Choroid plexus epithelial cell (primary cell): ENCODE data around the gene NR6A1.

ENCODE experiments used
- DNase-seq: peaks from one replicate; pipeline ENCODE4 v3.0.0-alpha.2; 2010; ENCODE audit warnings: low read depth
- H3K4me3 ChIP-seq: 2 replicates; pipeline ENCODE4 v1.5.1; 2011; ENCODE audit warnings: low read depth, mild to moderate bottlenecking, control low read depth, low read length, moderate library complexity
- TF ChIP-seq, protein P1 (sequence below): conservative IDR thresholded peaks from 2 replicates; pipeline ENCODE4 v1.5.1; 2011; ENCODE audit warnings: low read depth, mild to moderate bottlenecking, control low read depth, inconsistent platforms, low read length, moderate library complexity

Gene NR6A1

DNA sequence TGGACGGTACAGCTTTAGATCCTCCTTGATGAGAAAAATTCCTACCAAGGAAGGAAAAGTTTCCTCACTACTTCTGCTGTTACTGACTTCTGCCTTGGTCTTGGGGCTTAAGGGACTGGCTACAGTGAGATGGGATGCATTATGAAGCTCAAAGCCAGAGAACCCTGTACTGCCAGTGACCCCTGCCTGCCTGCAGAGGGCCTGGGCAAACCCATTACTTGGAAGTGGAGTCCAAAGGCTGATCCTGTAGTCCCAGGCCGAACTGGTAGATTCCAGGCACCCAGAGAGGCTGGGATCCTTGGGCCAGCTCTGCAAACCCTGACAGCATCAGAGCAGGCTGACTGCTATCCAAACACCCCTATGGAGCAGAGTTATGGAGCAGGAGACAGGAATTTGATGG is 238.2 kb downstream of the NR6A1 start:
- TF ChIP-seq, protein P1, sequence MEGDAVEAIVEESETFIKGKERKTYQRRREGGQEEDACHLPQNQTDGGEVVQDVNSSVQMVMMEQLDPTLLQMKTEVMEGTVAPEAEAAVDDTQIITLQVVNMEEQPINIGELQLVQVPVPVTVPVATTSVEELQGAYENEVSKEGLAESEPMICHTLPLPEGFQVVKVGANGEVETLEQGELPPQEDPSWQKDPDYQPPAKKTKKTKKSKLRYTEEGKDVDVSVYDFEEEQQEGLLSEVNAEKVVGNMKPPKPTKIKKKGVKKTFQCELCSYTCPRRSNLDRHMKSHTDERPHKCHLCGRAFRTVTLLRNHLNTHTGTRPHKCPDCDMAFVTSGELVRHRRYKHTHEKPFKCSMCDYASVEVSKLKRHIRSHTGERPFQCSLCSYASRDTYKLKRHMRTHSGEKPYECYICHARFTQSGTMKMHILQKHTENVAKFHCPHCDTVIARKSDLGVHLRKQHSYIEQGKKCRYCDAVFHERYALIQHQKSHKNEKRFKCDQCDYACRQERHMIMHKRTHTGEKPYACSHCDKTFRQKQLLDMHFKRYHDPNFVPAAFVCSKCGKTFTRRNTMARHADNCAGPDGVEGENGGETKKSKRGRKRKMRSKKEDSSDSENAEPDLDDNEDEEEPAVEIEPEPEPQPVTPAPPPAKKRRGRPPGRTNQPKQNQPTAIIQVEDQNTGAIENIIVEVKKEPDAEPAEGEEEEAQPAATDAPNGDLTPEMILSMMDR: peak; percentile 13

DNA sequence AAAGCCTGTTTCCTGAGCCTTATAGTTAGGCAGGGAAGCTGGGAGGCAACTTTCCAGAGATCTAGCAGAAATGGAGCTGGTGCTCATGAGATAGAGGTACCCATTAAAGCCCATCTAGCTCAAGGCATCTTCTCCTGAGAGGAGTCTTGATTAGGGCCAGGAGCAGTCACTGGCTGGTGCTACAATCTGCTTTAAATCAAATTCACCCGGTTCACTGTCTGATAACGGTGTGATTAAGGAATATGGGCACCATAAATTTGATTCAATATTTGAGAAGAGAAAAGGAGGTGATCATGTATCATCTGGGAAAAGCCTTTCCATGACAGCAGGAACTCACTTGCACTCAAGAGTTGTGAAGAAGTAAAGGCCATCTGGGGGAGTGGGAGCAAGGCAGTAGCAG is 240.0 kb downstream of the NR6A1 start:
- H3K4me3 ChIP-seq: no peak overlapping the region
- TF ChIP-seq, protein P1: no peak
- DNase-seq: no peak

More for the DNA sequence above, 238.2 kb downstream of the NR6A1 start:
- DNase-seq: no peak
- no peak overlapping the region for H3K4me3 ChIP-seq

DNA sequence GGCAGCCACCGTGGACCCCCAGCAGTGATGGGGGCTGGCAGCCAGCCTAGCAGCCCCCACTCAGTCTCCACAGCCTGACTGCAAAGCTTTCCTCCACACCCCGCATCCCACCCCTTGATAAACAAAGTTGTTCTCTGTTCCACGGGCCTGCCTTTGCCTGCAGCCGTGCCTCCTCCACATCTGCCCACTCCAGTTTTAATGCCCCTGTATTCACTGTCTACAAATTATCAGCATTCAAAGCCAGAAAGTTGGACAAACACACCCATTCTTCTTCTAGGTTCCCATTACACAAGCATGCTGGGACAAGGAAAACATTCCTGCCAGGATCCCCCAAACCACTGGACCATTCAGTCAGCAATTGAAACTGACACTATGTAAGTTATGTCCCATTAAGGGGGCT is 240.9 kb downstream of the NR6A1 start:
- no peak for DNase-seq
- TF ChIP-seq, protein P1: no peak
- H3K4me3 ChIP-seq: no peak overlapping the region

DNA sequence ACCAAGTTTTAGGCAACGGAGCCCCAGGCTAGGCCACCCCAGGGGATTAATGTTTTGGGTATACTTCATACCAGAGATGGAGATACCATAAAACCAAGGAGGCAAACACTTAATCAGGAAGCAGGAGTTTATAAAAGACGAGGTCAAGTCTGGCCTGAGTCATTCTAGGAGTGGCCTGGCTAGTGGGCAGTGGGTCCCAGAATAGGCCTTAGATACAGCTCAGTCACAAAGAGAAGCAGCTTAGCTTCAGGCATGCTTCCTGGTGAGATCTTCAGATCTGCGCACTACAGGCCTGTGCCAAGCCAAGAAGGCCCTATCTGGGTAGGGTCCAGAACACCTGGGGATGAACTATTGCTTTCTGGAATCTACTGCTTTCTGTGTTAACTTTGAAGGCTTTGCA is 243.3 kb downstream of the NR6A1 start:
- DNase-seq: peak; percentile 28
- H3K4me3 ChIP-seq: no peak overlapping the region
- TF ChIP-seq, protein P1: no peak

DNA sequence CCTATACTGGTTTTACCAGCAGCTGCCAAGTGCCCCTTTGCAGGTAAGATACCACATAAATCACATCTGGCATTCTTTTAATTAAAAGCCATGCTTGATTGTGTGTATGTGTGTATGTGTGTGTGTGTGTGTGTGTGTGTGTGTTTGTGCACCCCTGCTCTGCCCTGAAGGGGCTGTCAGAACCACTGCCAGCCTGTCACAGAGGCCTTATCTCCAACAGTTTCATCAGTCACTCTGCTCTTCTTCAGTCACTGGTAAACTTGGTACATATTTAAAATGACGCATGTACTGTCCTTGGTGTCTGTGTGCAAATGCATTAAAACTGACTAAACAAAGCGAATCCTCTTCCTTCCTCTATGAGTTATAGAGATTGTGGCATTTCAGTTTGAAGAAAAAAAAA is 244.9 kb downstream of the NR6A1 start:
- no peak overlapping the region for H3K4me3 ChIP-seq
- TF ChIP-seq, protein P1: no peak
- no peak for DNase-seq

DNA sequence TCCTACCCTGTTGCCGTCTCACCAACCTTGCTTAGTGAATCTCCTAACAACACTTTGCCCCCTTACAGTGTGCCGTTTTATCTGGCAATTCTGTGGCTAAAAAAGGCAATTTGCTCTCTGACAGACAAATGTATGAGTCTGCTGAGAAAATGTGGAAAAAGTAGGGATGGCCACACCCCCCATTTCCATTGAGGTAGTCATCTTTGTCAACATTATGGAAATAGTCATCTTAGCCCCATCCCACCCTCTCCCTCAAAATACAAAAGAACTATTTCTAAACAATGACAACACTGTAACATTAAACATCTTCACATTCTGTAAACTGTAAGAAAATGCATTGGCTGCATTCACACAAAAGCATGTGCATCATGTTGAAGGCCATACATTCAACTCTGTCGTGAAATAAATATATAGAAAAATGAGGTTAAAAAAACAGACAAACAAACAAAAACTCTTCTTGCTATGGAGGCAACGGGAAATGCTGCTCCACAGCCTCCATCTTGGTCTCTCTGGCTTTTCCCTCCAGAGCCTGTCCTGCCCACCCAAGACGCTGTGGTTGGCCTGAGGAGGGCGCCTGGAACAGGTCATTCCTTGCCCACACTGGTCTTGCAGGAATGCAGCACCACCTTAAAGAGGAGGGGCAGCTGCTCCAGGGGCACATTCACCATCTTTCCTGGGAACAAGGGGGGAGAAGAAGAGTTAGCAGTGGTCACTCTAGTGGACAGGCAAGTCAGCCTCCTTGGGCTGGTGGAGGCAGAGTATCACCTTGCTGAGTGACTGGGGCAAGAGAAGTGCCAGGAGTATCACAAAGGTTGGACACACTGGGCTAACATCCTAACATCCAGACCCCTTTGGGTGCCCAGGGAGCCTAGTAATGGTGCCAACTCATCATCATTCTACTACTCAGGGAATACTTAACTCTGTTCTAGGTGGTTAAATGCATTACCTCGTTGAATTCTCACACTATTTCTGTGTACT is 248.7 kb downstream of the NR6A1 start:
- TF ChIP-seq, protein P1: no peak
- H3K4me3 ChIP-seq: no peak overlapping the region
- no peak for DNase-seq

DNA sequence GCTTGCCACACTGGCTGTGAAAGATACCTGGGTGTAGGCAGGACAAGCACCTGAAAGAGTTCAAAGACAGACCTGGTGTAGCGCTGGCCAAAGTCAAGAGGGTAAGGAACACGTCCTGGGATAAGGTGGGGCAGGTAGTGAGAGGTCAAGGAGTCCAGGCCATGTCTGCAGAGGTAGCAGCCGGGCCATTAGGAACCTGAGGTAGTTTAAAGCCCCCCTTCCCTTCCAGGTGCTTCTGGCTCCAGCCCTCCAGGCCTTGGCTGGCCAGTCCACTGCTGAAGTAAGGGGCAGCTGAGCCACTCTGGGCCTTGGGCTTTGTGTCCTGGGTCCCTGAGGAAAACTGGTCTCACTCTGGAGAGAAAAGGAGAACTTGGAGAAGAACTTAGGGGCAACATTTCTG is 250.0 kb downstream of the NR6A1 start:
- TF ChIP-seq, protein P1: no peak
- H3K4me3 ChIP-seq: no peak overlapping the region
- no peak for DNase-seq
